Measurements from ENCODE around the gene SYNPO2.

Gene SYNPO2

DNA sequence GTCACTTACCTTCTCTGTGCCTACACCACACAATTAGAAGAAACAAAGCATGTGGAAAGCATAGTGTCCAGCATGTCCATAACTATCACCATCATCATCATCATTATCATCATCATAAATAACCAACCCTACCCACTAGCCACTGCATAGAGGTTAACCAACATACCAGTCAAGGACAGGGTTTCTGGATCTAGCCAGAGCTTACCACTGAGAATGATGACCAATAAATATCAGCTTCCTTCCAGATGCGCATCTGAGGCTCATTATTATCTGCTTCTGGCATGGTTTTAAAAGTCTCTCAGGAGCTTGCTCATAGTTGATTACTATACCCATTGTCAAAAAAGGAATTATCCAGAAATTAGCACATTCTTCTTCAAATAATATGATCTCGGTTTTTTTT is 221.5 kb downstream of the SYNPO2 start:
- FAIRE-seq (no peak), DNase-seq (ENCODE audit: insufficient read length, low spot score) (no peak)
- TF ChIP-seq, protein P1, sequence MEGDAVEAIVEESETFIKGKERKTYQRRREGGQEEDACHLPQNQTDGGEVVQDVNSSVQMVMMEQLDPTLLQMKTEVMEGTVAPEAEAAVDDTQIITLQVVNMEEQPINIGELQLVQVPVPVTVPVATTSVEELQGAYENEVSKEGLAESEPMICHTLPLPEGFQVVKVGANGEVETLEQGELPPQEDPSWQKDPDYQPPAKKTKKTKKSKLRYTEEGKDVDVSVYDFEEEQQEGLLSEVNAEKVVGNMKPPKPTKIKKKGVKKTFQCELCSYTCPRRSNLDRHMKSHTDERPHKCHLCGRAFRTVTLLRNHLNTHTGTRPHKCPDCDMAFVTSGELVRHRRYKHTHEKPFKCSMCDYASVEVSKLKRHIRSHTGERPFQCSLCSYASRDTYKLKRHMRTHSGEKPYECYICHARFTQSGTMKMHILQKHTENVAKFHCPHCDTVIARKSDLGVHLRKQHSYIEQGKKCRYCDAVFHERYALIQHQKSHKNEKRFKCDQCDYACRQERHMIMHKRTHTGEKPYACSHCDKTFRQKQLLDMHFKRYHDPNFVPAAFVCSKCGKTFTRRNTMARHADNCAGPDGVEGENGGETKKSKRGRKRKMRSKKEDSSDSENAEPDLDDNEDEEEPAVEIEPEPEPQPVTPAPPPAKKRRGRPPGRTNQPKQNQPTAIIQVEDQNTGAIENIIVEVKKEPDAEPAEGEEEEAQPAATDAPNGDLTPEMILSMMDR (IDR thresholded peaks at IDR 0.05; ENCODE audit: insufficient read depth, missing control alignments), result no peak

Measured in D721Med (cell line).